Cardiac ventricle fibroblast (primary cell): ENCODE results near the gene MERTK. TPM values are rescaled to one million over a fixed set of nuclear protein-coding genes. Genes with fewer than 3 reads are reported as not detected.

Experiments
- total RNA-seq: library from RNA; depleted of rRNA; stranded (reverse); fragments of >200 nt; gene quantifications from 2 replicates; pipeline ENCODE4 v1.2.3, GENCODE V29; 2015

Gene MERTK
- 0.64 and 2.7 TPM in 2 replicates for total RNA-seq

DNA sequence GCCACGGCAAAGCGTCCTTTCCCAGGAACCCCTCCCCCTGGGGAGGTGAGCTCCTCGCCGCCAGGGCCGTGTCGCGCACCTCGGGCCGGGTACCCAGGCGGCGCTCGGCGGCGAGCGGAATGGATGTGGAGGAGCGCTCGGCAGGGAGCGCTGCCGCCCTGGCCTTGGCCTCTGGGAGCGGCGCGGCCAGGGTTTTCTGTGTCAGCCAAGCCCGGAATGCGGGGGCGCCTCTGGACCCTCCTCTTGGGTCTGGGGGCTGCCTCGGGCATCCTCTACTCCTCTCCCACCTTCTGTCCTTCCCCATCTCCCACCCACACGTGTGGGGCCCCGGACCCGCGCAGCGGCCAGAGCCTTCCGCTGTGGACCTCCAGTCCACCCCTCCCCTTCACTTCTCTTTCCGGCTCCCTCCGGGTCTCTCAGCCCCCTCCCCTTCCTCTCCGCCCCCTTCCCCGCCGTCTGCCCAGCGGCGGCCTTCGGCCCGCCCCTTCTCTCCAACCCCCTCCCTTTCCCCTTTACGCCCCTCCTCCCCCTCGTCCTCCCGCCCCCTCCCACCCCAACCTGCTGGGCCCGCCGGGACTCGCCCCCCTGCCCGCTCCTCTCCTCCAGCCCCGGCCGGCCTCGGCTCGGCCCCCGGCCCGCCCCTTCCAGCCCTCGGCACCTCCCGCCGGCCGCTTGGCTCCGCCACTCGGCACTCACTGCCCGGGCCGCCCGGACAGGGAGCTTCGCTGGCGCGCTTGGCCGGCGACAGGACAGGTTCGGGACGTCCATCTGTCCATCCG lies at the start of gene MERTK:
MERTK (plus strand) TSS at position 684 of the 779 bp plus-strand sequence. CDS start 129 bp downstream, outside the sequence.

GRCh38 chr2:111883661-111884591 lies 14.5 kb upstream of the MERTK start, which contains the start of gene ANAPC1:
ANAPC1 (minus strand) TSS chr2:111884193; CDS start chr2:111880825, 3,368 bp downstream.

DNA sequence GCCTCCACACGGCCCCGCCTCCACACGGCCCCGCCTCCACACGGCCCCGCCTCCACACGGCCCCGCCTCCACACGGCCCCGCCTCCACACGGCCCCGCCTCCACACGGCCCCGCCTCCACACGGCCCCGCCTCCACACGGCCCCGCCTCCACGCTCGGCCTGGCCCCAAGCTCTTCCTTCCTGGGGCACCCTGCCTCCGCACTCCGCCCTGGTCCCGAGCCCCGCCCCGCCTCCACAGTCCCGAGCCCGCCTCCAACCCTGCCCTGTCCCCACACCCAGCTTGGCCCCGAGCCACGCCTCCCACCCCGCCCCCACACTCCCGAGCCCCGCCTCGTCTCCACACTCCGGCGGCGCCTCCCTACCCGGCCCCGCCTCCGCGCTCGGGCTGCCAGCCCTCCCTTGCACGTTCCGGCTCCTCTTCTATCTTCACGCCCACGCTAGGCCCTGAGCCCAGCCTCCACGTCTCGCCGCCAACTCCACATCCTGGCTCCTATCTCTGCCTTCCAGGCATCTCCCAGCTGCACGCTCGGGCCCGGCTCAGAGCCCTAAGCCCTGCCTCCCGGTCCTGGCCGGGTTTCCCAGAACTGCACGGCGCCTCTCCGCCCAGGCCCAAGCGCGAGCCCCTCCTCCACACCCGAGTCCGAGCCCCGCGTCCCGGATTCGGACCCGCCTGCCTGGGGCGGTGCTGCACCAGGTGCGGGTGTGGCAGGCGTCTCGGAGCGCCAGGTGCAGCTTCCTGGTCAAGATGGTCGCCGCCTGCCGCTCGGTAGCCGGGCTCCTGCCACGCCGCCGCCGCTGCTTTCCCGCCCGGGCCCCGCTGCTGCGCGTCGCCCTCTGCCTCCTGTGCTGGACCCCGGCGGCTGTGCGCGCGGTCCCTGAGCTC lies 156.7 kb downstream of the MERTK start, which contains the start of gene TMEM87B:
TMEM87B (plus strand) TSS at position 423 of the 883 bp plus-strand sequence; CDS start at position 746, 323 bp downstream.

Other genes starting within 250 kb of the MERTK start
- 16.2 and 27.6 TPM in 2 replicates for gene ANAPC1, start 14.4 kb upstream of the MERTK start, total RNA-seq
- gene TMEM87B, start 156.7 kb downstream of the MERTK start, total RNA-seq: 22.2 and 23.1 TPM in 2 replicates
- gene FBLN7, start 239.8 kb downstream of the MERTK start, total RNA-seq: 4.6 and 8.9 TPM in 2 replicates